ENCODE data around the gene RSPH10B2. TPM values are rescaled to one million over a fixed set of nuclear protein-coding genes. Genes with fewer than 3 reads are reported as not detected.

The RSPH10B2 gene
- total and polyA plus RNA-seq, 9 of the 15 experiments (the other 6 are each of a cell fraction or from before 2014, with no cell fraction given): 0.04 to 0.11 (median 0.08) TPM; not detected in 5

DNA sequence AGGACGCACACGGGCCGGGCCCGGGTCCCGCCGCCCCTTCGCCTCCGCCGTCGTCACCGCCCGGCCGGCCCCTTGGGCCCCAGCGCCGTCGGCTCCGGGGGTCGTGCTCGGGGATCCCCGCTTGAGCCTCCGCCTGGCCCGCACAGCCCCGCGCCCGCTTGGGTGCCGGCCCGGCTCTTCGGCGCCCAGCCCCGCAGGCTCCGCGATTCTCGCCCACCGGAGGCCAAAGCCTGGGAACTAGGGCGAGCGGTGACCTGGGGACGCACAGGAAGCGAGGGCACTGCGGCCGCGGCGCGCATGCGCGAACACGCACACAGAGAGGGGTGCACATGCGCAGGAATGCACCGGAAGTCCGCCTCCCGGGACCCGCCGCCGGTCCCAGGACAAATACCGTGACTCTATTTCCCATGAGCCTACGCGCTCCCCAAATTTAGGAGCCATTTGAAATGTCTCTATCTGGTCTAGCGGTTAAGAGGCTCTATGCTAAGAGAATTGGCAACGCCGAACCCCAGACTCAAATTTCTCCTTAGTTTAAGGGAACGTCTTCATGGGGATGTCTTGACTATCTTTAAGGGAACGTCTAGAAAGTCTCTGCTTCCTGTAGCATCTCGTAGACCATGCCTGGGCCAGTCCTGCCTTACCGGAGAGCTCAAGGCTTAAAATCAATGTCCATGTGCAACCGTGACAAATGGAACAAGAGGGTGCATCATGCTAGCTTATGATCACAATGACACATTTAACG, 47.1 kb upstream of the RSPH10B2 start, which contains the start of gene ZNF12 (continued):
- TF ChIP-seq, protein P1, sequence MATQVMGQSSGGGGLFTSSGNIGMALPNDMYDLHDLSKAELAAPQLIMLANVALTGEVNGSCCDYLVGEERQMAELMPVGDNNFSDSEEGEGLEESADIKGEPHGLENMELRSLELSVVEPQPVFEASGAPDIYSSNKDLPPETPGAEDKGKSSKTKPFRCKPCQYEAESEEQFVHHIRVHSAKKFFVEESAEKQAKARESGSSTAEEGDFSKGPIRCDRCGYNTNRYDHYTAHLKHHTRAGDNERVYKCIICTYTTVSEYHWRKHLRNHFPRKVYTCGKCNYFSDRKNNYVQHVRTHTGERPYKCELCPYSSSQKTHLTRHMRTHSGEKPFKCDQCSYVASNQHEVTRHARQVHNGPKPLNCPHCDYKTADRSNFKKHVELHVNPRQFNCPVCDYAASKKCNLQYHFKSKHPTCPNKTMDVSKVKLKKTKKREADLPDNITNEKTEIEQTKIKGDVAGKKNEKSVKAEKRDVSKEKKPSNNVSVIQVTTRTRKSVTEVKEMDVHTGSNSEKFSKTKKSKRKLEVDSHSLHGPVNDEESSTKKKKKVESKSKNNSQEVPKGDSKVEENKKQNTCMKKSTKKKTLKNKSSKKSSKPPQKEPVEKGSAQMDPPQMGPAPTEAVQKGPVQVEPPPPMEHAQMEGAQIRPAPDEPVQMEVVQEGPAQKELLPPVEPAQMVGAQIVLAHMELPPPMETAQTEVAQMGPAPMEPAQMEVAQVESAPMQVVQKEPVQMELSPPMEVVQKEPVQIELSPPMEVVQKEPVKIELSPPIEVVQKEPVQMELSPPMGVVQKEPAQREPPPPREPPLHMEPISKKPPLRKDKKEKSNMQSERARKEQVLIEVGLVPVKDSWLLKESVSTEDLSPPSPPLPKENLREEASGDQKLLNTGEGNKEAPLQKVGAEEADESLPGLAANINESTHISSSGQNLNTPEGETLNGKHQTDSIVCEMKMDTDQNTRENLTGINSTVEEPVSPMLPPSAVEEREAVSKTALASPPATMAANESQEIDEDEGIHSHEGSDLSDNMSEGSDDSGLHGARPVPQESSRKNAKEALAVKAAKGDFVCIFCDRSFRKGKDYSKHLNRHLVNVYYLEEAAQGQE (IDR thresholded peaks at IDR 0.05; ENCODE audit: borderline replicate concordance): no peak
- TF ChIP-seq, protein P1 (CRISPR knock-in tag; IDR thresholded peaks at IDR 0.05; ENCODE audit: low read depth): no peak
- TF ChIP-seq ZNF518B (CRISPR knock-in tag; IDR thresholded peaks at IDR 0.05) (no peak), HMGN3 (IDR thresholded peaks at IDR 0.05; ENCODE audit: borderline replicate concordance, extremely low read depth, insufficient read length, low read depth, low read length) (peak; percentile 67), SAP30 (IDR thresholded peaks at IDR 0.05; ENCODE audit: borderline replicate concordance, insufficient read depth, low read depth, low read length, poor library complexity, severe bottlenecking) (peak; percentile 27), KDM2B (CRISPR knock-in tag; IDR thresholded peaks at IDR 0.05) (no peak), POLR2B (IDR thresholded peaks at IDR 0.05; ENCODE audit: low read depth, partially characterized antibody) (peak; percentile 96), ZNF3 (CRISPR knock-in tag; IDR thresholded peaks at IDR 0.05) (no peak), POLR2A (conservative IDR thresholded peaks at IDR 0.05) (peak; percentile 72), ZKSCAN1 (IDR thresholded peaks at IDR 0.05; ENCODE audit: low read depth, low read length) (0 out of 2 replicates have a peak, but pooled peaks have one; percentile 45), ZFP91 (CRISPR knock-in tag; IDR thresholded peaks at IDR 0.05) (no peak), ZNF586 (CRISPR knock-in tag; conservative IDR thresholded peaks at IDR 0.05) (no peak)
- TF ChIP-seq, protein P2, sequence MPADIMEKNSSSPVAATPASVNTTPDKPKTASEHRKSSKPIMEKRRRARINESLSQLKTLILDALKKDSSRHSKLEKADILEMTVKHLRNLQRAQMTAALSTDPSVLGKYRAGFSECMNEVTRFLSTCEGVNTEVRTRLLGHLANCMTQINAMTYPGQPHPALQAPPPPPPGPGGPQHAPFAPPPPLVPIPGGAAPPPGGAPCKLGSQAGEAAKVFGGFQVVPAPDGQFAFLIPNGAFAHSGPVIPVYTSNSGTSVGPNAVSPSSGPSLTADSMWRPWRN (IDR thresholded peaks at IDR 0.05; ENCODE audit: low read depth): no peak
